Right lobe of liver (tissue), 6 donors: ENCODE measurements around the gene TMOD1. TPM values are rescaled to one million over a fixed set of nuclear protein-coding genes. Genes with fewer than 3 reads are reported as not detected.

Source experiments
- ATAC-seq, 4 donors: fragments of 200-7000 bp; cut with Tn5 transposase; one replicate each; pipeline ENCODE4 v1.9.1; 2020; ENCODE audit warnings: mild to moderate bottlenecking in 4 of 4, moderate library complexity in 4 of 4
- DNase-seq, 3 donors: peaks; one replicate each; pipeline ENCODE4 v3.0.0-alpha.2; 2020
- H3K27ac ChIP-seq, 3 donors: fragments of 200-600 bp; one replicate each; pipeline ENCODE4 v1.8.0; 2022
- H3K27me3 ChIP-seq, 2 donors: fragments of 200-600 bp; one replicate each; pipeline ENCODE4 v1.8.0; 2022
- H3K36me3 ChIP-seq, 4 donors: fragments of 200-600 bp; sonication (generic) in 1 of 4; one replicate each; pipeline versions ENCODE4 v1.5.1 to v1.8.0; 2017 to 2022; ENCODE audit warnings: control low read depth in 1 of 4
- H3K4me1 ChIP-seq, 4 donors: fragments of 200-600 bp; sonication (generic) in 1 of 4; one replicate each; pipeline versions ENCODE4 v1.5.1 to v1.8.0; 2017 to 2022; ENCODE audit warnings: control low read depth in 1 of 4
- H3K4me3 ChIP-seq, 3 donors: fragments of 200-600 bp; one replicate each; pipeline ENCODE4 v1.8.0; 2022
- H3K9me3 ChIP-seq, 4 donors: fragments of 200-600 bp; sonication (generic) in 1 of 4; one replicate each; pipeline versions ENCODE4 v1.5.1 to v1.8.0; 2017 to 2022; ENCODE audit warnings: control low read depth in 1 of 4
- CTCF ChIP-seq, 4 donors: fragments of 200-600 bp in 3 of 4; fragments of 450-650 bp in 1 of 4; IDR thresholded peaks; one replicate each; pipeline versions ENCODE4 v1.5.1 to v1.8.0; 2016 to 2022; ENCODE audit warnings: antibody characterized with exemption in 4 of 4, mild to moderate bottlenecking in 2 of 4
- POLR2A ChIP-seq: fragments of 450-650 bp; IDR thresholded peaks from one replicate; pipeline ENCODE4 v1.6.1; 2017; ENCODE audit warnings: antibody characterized with exemption, mild to moderate bottlenecking
- WGBS: methylation state at CpG from one replicate; pipeline ENCODE4 v1.1.6; 2018; ENCODE audit warnings: low coverage, low lambda C conversion rate; ENCODE audit not compliant: insufficient coverage; ENCODE audit errors: missing lambda C conversion rate; 5-methylcytosine and 5-hydroxymethylcytosine counted together
- intact Hi-C, 2 donors: fragments of 100-400 bp; cut with DNase I; formaldehyde crosslinking; loops; one replicate each; pipeline versions ENCODE4 v1.11.2 to v1.14.1; 2022
- total RNA-seq, 6 experiments: library from RNA; depleted of rRNA in 2 of 6; stranded (reverse); fragments of >200 nt in 2 of 6; fragmentation: NEBNext Ultra II Directional in 3 of 6; extraction: Animal tissue kit (Norgen Biotek cat#: 25700) in 3 of 6; gene quantifications; one replicate each; pipeline versions ENCODE4 v1.1.0 to v1.2.4, GENCODE V29; 2016 to 2023
- donor health status: DM: no; HTN: yes; CAD: no.
- donor health status: DM: no; HTN: no; CAD: no.
- donor health status: DM: no; HTN: no; CAD: no.
- donor health status: DM: no; HTN: yes; CAD: no.
- donor health status: DM: no; HTN: yes; CAD: no.

Gene TMOD1
- total RNA-seq, 6 experiments from 2014 or later = 5.9 to 14.3 (median 12.7) TPM

DNA sequence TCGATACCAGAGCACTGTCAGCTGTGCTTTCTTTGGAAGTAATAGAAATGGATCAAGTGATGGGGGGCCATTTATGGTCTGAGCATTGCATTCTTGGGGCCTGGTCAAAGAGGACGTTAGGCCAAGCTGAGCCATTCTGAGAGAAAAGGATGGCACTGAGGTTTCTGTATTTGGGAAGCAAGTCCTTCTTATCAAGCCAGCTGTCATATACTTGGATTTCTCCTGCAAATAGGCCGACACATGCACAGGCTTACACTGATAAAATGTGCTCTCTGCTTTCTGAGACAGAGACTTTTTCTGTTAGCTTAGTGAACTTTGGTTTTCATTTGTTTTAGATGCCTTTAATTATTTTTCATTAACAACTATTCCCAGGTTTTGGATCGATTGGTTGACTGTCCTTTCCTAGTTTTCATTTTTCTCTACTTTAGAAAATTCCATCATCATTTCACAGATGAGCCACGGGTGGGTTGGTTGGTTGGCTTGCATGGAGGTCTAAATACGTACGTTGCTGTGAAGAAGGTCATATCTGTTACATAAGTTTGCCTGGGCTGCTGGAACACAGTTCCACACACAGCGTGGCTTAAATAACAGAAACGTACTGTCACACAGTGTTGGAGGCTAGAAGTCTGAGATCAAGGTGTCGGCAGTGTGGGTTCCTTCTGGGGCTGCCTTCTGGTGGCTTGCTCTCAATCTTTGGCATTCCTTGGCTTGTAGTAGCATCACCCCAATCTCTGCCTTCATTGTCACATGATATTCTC, 20.3 kb downstream of the TMOD1 start:
- no peaks in the 10 kb centered on the region for H3K9me3 ChIP-seq
- H3K27ac ChIP-seq = no peak overlapping the region
- no peaks in the 10 kb centered on the region for H3K36me3 ChIP-seq
- H3K4me1 ChIP-seq = no peaks in the 10 kb centered on the region
- no peak for TF ChIP-seq CTCF (IDR thresholded peaks at IDR 0.05)
- no peak for TF ChIP-seq POLR2A
- ATAC-seq (no peak), DNase-seq (no peak)
- intact Hi-C loops = no loop called here
- H3K27me3 ChIP-seq = no peaks in the 10 kb centered on the region
- WGBS = 79% methylated on average over 10 of the region's 10 CpGs
- no peak overlapping the region for H3K4me3 ChIP-seq

DNA sequence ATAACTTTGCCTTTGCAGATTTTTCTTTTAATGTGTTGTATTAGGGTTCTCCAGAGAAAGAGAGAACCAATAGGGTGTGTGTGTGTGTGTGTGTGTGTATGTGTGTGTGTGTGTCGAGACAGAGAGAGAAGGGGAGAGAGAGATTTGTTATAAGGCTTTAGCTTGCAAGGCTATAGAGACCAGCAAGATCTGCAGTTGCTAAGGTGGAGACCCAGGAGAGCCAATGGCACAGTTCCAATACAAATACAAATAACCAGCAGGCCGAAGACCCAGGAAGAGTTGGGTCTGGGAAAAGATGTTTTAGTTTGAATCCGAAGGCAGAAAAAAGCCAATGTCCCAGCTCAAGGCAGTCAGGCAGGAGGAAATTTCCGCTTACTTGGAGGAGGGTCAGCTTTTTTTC, 23.0 kb downstream of the TMOD1 start:
- Histone ChIP-seq H3K4me3 (no peak overlapping the region), H3K27ac (no peak overlapping the region), H3K9me3 (no peaks in the 10 kb centered on the region), H3K27me3 (no peaks in the 10 kb centered on the region), H3K36me3 (no peaks in the 10 kb centered on the region), H3K4me1 (no peaks in the 10 kb centered on the region)
- ATAC-seq (peak in 1 of 4 donors; percentile 39), DNase-seq (no peak)
- TF ChIP-seq POLR2A = no peak
- TF ChIP-seq CTCF (IDR thresholded peaks at IDR 0.05) = no peak
- 13% methylated on average over 3 of the region's 4 CpGs for WGBS
- intact Hi-C loops = no loop called here

DNA sequence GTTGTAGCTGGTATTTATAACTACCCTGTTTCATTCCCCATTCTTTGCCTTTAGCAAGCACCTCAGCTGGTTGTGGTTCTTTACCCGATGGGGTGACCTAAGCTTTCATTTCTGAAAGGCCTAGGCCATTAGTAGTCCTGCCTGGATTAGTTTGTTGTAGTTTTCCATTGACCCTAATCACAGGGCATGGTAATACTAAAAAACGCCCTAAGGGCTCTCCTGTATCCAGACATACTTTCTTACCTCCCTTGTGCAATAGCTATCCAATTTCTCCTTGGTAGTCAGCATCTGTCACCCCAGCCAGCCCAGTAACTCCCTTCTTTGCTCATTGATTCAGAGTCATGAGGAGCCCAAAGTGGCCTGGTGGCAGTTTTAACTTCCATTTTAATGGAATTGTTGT, 24.0 kb downstream of the TMOD1 start:
- Histone ChIP-seq H3K27me3 (no peaks in the 10 kb centered on the region), H3K27ac (no peak overlapping the region), H3K36me3 (no peaks in the 10 kb centered on the region), H3K4me3 (no peak overlapping the region), H3K9me3 (no peaks in the 10 kb centered on the region), H3K4me1 (no peaks in the 10 kb centered on the region)
- 78% methylated on average over 2 of the region's 2 CpGs for WGBS
- no peak for TF ChIP-seq POLR2A
- no peak for TF ChIP-seq CTCF (IDR thresholded peaks at IDR 0.05)
- DNase-seq = no peak
- intact Hi-C loops = no loop called here
- no peak for ATAC-seq

- ATAC-seq (no peak), DNase-seq (no peak)
- 87% methylated on average over 7 of the region's 7 CpGs for WGBS
- no peaks in the 10 kb centered on the region for H3K36me3 ChIP-seq
- H3K4me1 ChIP-seq = no peaks in the 10 kb centered on the region
- TF ChIP-seq CTCF (IDR thresholded peaks at IDR 0.05) (no peak), POLR2A (no peak)
- no peaks in the 10 kb centered on the region for H3K27me3 ChIP-seq
- H3K27ac ChIP-seq = no peak overlapping the region
- H3K4me3 ChIP-seq = no peak overlapping the region
- no peaks in the 10 kb centered on the region for H3K9me3 ChIP-seq
- intact Hi-C loops = no loop called here
These were observed 25.6 kb downstream of the TMOD1 start for GRCh38 chr9:97526895-97527575.
